ENCODE data around the gene SELENOS. TPM values are rescaled to one million over a fixed set of nuclear protein-coding genes. Genes with fewer than 3 reads are reported as not detected.

Gene SELENOS, protein sequence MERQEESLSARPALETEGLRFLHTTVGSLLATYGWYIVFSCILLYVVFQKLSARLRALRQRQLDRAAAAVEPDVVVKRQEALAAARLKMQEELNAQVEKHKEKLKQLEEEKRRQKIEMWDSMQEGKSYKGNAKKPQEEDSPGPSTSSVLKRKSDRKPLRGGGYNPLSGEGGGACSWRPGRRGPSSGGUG
- 61.5 and 62.0 TPM in 2 replicates for total RNA-seq

DNA sequence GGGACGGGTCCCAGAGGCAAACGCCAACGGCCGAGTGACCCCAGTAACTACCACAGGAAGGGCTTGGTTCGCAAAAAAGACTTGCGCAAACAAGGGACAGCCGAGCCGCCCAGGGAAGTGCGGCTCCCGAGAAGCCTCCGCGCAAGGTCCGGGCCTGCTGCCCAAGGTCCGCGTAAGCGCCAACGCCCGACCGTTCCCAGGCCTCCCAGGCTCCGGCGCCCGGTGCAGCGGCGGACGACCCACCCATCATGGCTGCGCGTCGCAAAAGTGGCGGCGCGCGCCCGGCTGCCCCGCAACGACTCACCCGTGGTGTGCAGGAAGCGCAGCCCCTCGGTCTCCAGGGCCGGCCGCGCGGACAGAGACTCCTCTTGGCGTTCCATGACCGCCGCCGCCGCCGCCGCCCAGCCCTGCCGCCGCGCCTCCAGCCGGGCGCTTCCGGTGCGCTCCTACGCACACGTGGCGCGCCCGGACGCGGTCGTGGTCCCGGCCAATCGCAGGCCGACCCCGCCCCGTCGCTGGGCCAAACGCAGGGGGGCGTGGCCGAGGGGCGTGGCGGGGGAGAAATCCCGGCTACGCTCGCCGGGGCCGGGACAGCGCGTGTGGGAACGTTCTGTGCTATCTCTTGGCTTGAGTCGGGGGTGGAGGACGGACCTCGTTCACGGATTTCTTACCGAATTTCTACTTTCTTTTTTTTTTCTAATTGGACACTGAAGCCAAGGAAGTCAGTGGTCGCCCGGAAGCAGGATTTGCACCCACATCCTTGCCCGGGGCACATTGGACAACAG lies at the start of gene SELENOS:
Gene SELENOS (minus strand): TSS at position 448 of the 785 bp plus-strand sequence. CDS start 68 bp downstream, at position 380.
- intact Hi-C loops (cut with micrococcal nuclease): loop anchor here (1.0 to 5.0 kb wide), 9 partner anchors 12 to 1350 kb away; partner anchors contain the start of genes ASB7, CHSY1, LINS1 and TARS3

DNA sequence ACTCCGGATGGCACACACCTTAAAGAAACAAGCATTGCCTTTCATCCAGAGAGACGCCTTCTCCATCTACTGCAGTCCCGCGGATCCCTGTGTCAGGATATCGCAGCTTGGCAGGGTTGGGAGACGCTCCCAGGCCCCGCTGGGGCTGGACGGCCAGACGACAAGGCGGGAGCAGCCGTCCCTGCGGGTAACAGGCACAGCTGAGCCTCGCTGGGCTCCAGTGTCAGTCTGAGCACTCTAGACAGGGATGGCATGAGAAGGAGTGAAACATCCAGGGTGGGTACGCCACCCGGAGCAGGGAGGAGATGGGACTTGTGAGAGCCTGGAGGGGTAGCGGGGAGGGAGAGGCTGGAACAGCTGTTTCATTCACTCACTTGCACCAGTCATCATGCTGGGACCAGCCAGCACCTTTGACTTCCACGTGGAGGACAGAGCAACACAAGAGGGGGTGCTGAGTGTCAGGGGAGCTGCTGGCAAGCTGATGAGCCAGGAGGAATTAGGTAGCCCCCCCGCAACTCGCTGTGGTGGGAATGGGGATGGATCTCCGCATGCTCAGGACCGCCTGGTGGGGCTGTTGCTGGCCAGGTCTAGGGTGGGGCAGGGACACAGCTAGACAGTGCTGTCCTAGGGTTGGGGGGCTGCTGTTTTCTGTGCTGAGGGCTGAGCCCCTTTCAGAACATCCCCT lies 49.3 kb upstream of the SELENOS start:
- intact Hi-C loops (cut with micrococcal nuclease): no loop called here

DNA sequence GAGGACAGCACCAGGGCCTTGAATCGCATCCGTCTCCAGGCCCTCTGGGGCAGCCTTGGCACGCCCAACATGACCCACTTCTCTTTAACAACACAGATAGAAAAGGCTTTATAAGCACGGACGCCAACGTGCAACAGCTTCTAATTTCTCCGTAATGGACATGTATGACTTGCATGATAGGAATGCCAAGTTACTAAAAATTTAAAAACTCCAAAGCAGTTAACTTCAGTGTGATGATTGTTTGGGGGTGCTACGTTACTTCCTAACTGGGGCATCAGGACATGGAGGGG lies 48.7 kb upstream of the SELENOS start:
- intact Hi-C loops (cut with micrococcal nuclease): no loop called here

DNA sequence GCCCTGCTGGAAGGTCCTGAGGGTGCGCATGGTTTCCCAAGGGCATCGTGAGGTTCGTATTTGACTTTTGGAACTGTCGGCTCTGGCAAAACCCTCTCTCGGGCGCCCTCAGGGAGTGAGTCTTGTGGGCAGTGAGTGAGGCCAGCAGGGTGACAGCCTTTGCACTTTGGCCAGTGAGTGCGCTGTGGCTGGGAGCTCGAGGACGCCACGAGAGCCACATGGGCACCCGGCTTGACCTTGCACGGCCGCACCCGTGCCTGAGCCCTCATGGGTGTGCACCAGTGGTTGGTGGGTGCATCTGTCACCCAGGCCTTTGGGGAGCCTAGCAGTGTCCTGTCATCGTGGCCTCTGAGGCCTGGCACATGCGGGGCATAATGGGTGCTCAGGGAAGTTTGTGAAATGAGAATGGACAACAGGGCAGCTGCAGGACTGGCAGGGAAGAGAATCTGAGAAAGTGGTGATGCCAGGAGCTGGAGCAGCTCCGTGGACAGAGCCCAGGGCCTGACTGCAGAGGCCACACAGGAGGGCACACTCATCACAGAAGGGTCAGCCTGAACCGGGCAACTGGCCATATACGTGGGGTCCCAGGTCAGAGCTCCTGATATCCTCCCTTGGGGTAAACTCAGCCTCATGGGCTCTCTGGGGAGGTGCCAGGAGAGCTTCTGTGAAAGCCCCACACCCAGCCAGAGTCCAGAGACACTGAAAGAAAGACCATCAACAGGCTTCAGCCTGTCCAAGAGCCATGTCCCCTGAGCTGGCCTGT lies 48.2 kb upstream of the SELENOS start:
- intact Hi-C loops (cut with micrococcal nuclease): no loop called here

DNA sequence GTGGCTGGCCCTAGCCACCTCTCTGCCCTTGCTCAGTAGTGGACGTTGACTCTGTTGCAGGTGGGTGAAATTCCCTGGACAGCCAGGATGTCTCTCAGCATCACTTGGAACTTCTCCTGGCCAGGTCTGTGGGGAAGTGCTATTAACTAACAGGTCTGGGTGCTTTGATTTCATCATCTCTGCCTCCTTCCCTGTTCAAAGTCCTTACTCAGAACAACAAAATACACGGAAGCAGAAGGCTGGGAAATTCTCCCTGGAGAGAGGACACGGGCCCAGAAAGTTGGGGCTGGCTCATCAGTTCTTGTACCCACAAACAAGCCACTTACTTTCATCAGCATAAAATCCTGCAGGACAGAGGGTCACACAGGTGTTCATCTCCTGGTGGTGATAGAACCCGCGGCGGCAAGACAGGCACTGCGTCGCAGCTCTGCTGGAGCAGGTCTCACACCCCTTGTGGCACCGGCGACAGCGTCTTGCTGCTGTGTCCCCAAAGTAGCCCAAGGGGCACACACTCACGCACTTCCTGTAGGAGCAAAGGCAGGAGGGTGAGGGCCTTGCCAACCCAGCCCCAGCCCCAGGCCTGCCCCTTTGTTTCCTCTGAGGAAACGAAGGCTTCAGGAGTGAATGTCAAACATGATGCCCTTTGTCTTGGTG lies 47.4 kb upstream of the SELENOS start:
- intact Hi-C loops (cut with micrococcal nuclease): loop anchor here (5.0 kb wide), 1 partner anchor 178 kb away; no protein-coding TSS in a partner anchor

DNA sequence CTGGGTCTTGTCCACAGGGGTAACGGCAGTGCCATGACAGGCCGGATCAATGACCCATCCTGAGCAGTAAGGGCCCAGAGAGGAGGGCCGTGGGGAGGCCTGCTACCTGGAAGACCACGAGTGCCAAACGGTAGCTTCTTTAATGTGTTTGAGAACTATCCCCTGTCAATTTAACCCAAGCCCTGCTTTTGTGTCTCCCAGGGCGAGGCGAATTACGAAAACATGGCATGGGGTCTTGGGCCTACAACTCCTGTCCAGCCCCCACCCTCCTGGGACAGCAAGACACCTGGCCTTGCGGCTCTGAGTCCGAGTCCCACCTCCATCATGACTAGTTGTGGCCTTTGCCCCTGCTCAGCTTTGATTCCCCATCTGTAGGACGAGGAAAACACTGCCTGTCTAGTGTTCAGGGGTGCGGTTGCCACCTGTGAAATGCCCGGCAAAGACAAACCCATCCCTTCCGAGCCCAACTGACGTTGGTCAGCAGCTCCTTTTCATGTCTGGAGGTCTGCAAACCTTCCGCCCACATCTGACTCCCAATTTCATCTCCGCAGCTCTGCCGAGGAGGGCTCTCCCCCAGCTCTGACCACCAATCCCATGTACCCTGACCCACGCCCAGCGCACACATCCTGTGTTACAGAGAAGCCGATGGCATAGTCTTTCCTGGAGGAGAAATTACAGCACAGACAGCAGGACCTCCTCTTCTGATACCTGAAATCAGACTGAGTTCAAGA lies 46.7 kb upstream of the SELENOS start:
- intact Hi-C loops (cut with micrococcal nuclease): loop anchor here (5.0 kb wide), 1 partner anchor 178 kb away; no protein-coding TSS in a partner anchor

DNA sequence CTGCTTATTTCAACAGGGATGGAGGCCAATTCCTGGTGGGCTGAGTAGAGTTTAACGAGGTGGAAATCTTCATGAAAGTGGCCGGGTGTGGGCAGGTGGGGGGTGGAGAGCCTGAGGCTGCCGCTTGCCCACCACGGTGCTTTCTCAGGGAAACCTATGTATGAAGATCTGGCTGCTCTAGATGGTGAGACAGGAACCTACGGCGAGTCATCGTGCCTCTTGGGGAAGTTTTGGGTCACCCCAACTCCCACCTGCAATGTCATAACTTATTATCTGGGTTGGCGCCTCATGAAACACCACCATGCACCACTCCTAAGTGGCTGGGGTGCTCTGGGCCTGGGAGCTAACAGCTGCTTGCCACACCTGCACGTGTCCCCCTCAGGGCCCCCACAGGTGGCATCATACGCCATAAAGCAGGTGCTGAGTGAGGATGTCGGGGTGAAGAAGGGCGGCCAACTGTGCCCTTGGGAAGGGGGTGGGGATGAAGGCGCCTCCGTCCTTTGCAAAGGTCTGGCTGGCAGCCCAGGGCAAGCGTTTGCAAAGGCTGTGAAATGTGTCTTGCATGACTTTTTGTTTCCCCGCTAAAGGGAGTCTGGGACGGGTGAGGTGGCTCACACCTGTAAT lies 45.7 kb upstream of the SELENOS start:
- intact Hi-C loops (cut with micrococcal nuclease): loop anchor here (5.0 kb wide), 1 partner anchor 179 kb away; no protein-coding TSS in a partner anchor

DNA sequence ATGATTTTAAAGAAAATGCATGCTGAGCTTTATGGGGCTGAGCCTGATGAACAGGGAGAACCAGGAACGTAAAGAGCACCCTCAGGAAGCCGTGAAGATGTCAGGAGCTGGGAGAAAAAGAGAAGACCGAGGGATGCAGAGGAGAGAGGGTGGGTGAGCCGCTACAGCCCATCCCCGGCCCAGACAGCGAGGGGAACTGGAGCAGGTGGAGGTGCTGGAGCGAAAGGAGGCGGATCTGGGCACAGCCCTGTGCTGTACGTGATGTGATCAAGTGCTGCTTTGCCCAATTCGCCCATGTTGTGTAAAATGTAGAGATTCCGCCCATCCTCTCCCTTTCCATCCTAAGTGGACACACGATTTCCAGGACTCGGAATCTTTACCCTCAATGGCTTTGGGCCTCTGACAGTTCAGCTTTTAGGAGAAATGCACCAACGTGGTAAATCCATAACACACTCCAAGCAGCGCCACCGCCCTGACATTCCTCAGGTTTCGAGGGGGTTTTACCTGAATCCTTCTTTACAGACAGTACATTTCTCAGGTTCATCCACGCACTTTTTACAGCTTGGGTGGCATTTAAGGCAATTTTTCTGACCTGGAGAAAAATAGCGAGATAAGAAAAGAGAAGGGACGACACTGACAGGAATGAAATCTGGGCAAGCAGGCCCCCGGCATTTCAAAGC lies 44.9 kb upstream of the SELENOS start:
- intact Hi-C loops (cut with micrococcal nuclease): loop anchor here (5.0 kb wide), 1 partner anchor 180 kb away; no protein-coding TSS in a partner anchor

DNA sequence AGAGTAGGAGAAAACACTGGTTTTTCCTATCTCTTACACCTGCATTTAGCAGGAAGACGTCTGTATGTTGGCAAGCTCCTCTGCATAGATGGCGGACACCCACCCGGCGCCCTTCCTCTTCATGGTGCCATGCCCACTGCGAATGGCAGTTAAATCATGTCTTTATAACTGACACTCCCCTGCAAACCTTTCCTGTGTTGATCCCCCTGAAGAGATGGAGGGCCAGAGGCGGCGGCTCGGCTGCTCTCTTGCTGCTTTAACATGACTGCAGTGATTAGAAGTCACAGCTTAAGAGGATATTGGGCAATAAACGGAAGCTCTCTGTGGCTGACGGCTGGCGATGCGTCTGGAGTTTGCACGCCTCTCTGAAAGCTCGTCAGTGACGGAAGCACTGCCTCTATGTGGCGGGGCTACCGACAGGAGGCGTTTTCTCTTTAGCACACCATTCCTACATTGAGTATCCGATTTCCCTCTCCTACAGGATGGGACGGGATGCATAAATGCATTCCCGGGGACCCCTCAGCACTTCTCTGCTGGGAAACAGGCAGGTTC lies 43.3 kb upstream of the SELENOS start:
- intact Hi-C loops (cut with micrococcal nuclease): loop anchor here (1.0 to 5.0 kb wide), 6 partner anchors 14 to 332 kb away; partner anchors contain the start of genes SELENOS, SNRPA1 and TM2D3

DNA sequence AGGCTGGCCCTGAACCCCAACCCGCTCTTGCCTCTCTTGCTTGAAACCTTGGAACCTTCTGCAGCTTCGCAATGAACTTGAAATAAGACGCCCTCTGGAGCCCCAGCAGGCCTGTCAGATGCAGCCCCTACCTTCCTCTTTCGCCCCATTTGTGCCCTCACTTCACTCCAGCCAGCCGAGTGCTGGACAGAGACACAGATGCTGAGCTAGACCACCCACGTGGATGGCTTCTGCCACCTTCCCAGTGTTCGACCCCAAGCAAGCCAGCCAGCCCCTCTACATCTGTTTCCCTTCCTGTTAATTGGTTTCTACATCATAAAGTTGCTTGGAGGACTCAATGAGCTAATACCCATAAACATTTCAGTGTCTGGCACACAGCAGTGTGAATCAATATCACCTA lies 41.6 kb upstream of the SELENOS start:
- intact Hi-C loops (cut with micrococcal nuclease): no loop called here

DNA sequence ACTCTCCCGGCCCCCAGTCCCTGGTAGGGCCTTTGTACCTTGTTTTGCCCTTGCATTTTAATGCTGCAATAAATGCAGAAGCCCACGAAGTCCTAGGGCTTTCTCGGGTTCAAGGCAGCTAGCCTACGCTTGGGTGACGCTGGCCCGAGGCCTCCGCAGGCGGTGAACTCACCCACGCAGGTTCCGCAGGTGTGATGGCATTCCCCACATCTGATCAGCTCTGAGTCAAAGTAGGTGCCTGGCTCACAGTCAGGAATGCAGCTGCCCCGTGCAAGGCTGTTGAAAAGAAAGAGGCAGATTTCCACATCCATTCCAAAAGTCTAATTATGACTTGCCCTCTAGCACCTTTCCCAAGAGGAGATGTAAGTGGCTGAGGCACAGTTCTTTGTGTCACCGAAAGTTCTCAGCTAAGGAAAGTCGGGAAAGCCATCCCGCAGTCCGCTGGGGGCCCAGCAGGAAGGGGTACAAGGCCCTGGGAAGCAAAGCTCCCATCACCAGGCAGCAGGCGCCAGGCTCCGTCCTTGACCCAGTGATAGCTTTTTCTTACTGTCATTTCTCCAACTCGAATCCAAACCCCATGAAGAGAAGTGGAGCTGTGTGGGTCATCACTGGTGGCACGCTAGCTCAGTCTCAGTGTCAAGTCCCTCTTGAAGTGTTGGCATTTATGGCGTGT lies 41.0 kb upstream of the SELENOS start:
- intact Hi-C loops (cut with micrococcal nuclease): no loop called here

DNA sequence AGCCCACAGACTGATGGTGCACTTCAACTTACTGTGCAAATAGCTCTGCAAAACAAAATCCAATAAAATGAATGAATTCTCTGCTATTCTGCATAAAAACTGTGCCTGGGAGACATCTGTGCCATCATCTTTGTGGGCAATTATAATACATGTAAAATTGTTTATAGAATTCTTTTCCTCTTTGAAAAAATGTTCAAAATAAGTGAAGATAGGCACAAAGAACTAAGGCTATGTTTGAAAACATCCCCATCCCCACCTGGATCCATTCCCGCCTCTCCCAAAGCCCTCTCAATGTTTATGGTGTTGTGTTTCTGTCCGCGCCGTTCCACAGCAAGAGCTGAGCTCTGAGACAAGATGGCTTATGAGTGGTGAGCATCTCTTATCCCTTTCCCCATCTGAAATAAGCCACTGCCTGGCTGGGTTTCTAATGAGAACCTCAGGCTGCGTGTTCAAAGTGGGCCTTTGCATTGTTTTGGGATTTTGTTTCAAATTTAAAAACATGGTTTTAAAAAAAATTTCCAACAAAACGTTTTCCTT lies 40.1 kb upstream of the SELENOS start:
- intact Hi-C loops (cut with micrococcal nuclease): no loop called here

DNA sequence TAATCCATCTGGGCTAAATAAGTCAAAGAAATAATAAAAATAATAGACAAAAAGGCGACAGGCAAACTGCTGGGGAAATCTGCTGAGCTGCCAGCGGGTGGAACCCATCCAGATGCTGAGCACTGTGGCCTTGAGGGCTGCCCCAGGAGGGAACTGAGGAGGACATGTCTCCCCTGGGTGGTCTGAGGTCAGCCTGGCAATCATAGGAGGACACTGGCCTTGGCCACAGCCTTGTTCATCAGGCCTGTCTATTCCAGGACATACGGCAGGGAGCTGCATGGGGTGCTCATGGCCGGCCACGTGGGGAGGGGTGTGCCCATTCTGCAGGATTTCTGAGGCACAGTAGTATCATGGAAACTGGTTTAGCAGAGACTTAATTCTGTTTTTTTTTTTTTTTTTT lies 39.2 kb upstream of the SELENOS start:
- intact Hi-C loops (cut with micrococcal nuclease): no loop called here

DNA sequence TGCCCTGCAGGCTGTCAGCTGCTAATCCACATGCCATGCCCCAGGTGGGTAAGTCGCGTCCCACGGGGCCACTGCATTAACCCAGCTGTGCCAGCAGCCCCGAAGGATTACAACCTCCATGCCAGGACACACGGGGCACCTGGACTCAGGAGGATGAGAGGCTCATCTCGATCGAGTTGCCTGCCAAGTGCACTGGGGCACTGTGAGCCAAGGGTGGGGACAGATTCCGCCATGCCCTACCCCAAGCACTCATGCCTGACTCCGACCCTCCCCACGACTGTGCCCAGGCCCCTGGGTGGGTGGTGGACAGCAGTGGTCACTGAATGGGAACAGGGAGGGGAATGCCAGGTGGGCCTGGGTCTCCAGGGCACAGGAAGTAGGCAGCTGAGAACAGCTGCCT lies 38.5 kb upstream of the SELENOS start:
- intact Hi-C loops (cut with micrococcal nuclease): no loop called here

DNA sequence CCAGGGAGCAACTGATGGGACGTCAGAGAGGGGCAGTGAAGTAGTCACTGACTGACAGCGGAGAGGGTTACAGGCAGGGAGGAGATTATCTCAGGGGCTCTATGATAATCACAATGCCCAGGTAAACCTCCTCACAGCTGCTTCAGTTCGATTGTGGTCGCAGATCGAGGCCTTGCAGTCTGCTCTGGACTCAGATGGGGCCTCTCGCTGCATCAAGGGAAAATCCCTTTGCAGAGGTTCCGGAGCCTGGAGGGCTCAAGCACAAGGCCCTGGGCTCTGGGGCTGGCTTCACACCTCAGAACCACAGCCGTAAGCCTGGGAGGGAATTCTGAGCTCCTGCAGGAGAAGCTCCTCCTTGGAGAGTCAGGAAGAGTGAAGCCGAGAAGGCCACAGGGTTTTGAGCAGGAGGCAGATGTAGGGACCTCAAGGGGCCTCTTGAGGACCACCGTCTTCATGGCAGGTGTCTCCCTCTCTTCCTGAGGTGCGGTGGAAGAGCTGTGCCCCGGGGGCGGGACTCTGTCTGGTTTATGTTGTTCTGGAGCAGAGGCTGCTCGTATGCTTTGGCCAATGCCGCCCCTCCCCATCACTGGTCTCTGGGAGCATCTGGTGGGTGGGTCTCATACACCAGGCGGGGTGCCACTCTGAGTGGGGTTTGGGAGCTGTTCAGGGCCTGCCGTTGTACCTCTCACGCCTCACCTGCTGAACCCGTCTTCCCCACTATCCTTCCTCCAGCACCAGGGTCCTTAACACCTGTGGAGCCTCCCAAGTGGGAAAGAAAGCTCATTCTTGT lies 37.2 kb upstream of the SELENOS start:
- intact Hi-C loops (cut with micrococcal nuclease): no loop called here

DNA sequence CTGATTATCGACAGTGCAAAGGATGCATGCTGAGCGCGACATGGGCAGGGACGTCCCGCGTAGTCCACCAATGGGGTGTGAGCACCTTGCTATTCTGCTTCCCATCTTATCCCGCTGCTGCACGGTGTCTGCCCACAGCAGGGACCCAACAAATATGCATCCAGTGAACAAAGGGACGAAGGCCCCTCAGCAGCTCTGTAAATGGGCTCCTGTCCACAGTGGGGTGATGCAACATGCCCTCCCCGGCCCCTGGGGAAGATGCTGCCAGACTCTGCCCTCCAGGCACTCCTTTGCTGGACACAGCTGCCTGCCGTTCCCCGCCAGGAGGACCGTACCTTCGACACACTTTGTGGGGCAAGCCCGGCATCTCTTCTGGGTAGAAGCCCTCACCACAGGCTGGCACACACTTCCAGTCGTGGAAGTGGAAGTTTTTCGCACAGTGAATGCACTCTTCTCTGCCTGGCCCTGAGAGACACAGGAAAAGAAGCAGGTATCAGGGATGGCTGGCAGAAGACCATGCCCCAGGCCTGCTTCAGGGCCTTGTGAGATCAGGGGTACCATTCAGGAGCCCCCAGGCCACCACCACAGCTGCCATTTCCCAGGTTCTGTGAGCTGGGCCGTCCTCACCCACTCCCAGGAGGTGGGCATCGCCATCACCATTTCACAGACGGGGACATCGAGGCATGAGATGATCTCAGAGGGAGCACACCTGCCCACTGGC lies 35.9 kb upstream of the SELENOS start:
- intact Hi-C loops (cut with micrococcal nuclease): no loop called here
